A673 (cell line): Measurements from ENCODE around the gene ESRRA.

Source experiments
- CTCF ChIP-seq: fragments of 300-800, 200-600 bp; sonication (generic); conservative IDR thresholded peaks from 2 replicates; pipeline ENCODE4 v1.5.1; 2017; ENCODE audit warnings: low read depth, mild to moderate bottlenecking, antibody characterized with exemption, low read length, moderate library complexity, mixed read lengths
- EZH2 ChIP-seq: fragments of 200-600 bp; sonication (generic); IDR thresholded peaks from 2 replicates; pipeline ENCODE4 v1.6.1; 2017; ENCODE audit warnings: borderline replicate concordance, low read depth, mild to moderate bottlenecking, mixed read lengths, antibody characterized with exemption, low read length; ENCODE audit not compliant: poor library complexity, severe bottlenecking

DNA sequence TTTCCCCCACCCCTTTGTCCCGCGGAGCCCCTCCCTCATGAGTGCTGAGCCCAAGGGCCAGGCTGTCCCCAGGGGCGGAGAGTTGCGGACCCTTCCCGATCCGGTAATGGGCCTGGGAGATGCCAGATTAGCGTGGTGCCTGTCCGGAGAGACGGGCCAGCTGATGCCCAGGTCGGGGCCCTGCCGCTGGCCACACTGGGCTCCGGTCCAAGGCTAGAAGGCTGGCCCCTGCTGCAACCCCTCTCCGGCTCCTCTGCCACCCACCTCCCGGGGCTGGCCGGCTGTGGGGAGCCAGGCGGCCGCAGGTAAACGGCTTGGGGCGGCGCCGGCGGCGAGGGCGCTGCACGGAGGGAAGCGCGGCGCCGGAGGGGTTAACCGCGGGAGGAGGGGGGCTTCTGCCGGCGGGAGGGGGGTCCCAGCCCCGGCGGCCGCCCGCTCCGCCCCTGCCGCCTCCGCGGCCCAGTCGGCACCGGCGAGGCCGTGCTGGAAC, 14.0 kb upstream of the ESRRA start, which contains the start of gene KCNK4:
- TF ChIP-seq CTCF = no peak
- no peak for TF ChIP-seq EZH2
